ENCODE data around the gene SERPINA12.

GRCh38 chr14:94536836-94537235 lies 27.6 kb upstream of the SERPINA12 start:
- TF ChIP-seq POLR2A (IDR thresholded peaks at IDR 0.05) (no peak), CTCF (IDR thresholded peaks at IDR 0.05) (no peak)
